Calu3 (cell line): ENCODE results near the gene ANKRD2. TPM values are rescaled to one million over a fixed set of nuclear protein-coding genes. Genes with fewer than 3 reads are reported as not detected.

Experiments used
- BruUV-seq: library from RNA; stranded (reverse); fragments of 400-500 nt; replicated peaks from 2 replicates; lab custom pipeline; 2021; lab: Mats Ljungman, UMichigan
- CTCF ChIA-PET: fragments of 300-600 bp; sonication (Branson Sonifier 250); formaldehyde crosslinking; loops from one replicate; lab custom pipeline; 2022; ENCODE audit warnings: antibody characterized with exemption; lab: Charles Lee
- DNase-seq: peaks from one replicate; pipeline ENCODE4 v3.0.0; 2022
- H3K27ac Mint-ChIP-seq: one replicate; pipeline ENCODE4 v1.8.0; 2022; ENCODE audit warnings: mixed read lengths; ENCODE audit not compliant: unreplicated experiment
- H3K27me3 Mint-ChIP-seq: one replicate; pipeline ENCODE4 v1.8.0; 2022; ENCODE audit warnings: mixed read lengths; ENCODE audit not compliant: unreplicated experiment
- H3K36me3 Mint-ChIP-seq: one replicate; pipeline ENCODE4 v1.8.0; 2022; ENCODE audit warnings: mild to moderate bottlenecking, moderate library complexity, mixed read lengths; ENCODE audit not compliant: insufficient read depth, unreplicated experiment
- H3K4me1 Mint-ChIP-seq: one replicate; pipeline ENCODE4 v1.8.0; 2022; ENCODE audit warnings: mild to moderate bottlenecking, low read depth, mixed read lengths; ENCODE audit not compliant: unreplicated experiment
- H3K4me3 Mint-ChIP-seq: one replicate; pipeline ENCODE4 v1.8.0; 2022; ENCODE audit warnings: mild to moderate bottlenecking, low read depth, moderate library complexity, mixed read lengths; ENCODE audit not compliant: unreplicated experiment
- H3K9me3 Mint-ChIP-seq: one replicate; pipeline ENCODE4 v1.8.0; 2022; ENCODE audit warnings: low read depth, mixed read lengths; ENCODE audit not compliant: unreplicated experiment
- intact Hi-C: fragments of 100-400 bp; cut with micrococcal nuclease; formaldehyde crosslinking; loops from one replicate; pipeline ENCODE4 v1.10.0; 2022; ENCODE audit not compliant: unreplicated experiment
- total RNA-seq: library from RNA; stranded (reverse); gene quantifications from 2 replicates; pipeline ENCODE4 v1.2.3, GENCODE V29; 2022
- TF ChIP-seq, protein P1 (sequence below): fragments of 200-600 bp; IDR thresholded peaks from one replicate; pipeline ENCODE4 v1.8.0; 2022; ENCODE audit warnings: antibody characterized with exemption; ENCODE audit not compliant: unreplicated experiment

The ANKRD2 gene
- total RNA-seq, 1 experiment from 2014 or later: 0.90 TPM

DNA sequence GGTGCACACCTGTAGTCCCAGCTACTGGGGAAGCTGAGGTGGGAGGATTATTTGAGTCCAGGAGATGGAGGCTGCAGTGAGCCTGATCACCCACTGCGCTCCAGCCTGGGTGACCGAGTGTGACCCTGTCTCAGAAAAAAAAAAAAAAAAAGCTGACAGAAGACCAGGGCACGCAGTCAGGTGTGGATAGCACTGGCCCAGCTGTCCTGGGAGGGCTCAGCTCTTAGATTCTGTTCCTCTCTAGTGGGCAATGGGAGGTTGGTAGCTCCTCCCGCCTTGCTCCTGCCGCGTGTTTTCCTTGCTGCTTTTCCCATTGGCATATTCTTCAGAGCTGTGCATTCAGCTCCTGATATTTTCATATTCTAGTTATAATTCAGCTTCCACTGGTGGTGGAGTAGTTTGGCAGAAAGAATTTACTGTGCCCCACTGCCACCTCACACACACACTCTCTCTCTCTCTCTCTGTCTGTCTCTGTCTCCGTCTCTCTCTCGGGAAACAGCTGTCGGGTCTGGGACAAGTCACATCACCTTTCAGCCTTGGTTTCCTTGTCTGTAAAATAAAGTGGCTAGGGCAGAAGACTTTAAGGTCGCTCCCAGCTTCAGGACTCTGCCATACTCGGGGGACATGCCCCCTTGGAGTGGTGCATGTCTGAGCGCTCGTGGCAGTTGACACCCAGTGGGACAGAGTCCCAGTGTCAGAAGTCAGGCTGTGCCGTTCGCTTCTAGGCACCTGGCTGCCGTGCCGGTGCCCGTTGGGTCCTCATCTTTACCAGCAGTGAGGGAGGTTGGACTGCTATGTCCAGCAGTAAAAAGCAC, 25.9 kb upstream of the ANKRD2 start:
- TF ChIP-seq, protein P1, sequence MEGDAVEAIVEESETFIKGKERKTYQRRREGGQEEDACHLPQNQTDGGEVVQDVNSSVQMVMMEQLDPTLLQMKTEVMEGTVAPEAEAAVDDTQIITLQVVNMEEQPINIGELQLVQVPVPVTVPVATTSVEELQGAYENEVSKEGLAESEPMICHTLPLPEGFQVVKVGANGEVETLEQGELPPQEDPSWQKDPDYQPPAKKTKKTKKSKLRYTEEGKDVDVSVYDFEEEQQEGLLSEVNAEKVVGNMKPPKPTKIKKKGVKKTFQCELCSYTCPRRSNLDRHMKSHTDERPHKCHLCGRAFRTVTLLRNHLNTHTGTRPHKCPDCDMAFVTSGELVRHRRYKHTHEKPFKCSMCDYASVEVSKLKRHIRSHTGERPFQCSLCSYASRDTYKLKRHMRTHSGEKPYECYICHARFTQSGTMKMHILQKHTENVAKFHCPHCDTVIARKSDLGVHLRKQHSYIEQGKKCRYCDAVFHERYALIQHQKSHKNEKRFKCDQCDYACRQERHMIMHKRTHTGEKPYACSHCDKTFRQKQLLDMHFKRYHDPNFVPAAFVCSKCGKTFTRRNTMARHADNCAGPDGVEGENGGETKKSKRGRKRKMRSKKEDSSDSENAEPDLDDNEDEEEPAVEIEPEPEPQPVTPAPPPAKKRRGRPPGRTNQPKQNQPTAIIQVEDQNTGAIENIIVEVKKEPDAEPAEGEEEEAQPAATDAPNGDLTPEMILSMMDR: no peak
- intact Hi-C loops: no loop called here
- Mint-ChIP-seq H3K27me3 (no peaks in the 10 kb centered on the region), H3K27ac (no peak overlapping the region), H3K4me3 (no peak overlapping the region), H3K4me1 (peaks cover 22% of the 10 kb centered on the region), H3K36me3 (peaks cover 10% of the 10 kb centered on the region), H3K9me3 (no peaks in the 10 kb centered on the region)
- no peak for DNase-seq
- CTCF ChIA-PET: interaction anchor here (0.7 to 1.5 kb wide), 3 partner anchors 12 to 36 kb away, joined by 3 read pairs; no protein-coding TSS in a partner anchor
- no TSS peak for BruUV-seq

DNA sequence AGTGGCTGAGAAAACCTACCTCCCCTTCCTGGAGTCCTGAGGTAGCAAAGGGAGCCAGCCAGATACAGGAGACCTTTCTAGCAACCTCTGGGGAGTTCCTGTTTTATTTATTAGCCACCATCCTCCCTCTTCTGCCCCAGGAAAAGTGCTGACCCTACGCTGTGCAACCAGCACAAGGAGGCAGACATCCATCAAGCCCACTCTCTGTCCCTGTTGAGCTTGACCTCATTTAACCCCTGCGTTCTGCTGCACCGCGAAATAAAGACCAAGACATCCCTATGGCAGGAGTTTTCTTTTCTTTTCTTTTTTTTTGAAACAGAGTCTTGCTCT, 25.3 kb upstream of the ANKRD2 start:
- CTCF ChIA-PET: no interaction called here
- no TSS peak for BruUV-seq
- intact Hi-C loops: no loop called here
- Mint-ChIP-seq H3K4me1 (peaks cover 16% of the 10 kb centered on the region), H3K27me3 (no peaks in the 10 kb centered on the region), H3K9me3 (no peaks in the 10 kb centered on the region), H3K27ac (no peak overlapping the region), H3K4me3 (no peak overlapping the region), H3K36me3 (peaks cover 10% of the 10 kb centered on the region)
- TF ChIP-seq, protein P1: no peak
- no peak for DNase-seq

DNA sequence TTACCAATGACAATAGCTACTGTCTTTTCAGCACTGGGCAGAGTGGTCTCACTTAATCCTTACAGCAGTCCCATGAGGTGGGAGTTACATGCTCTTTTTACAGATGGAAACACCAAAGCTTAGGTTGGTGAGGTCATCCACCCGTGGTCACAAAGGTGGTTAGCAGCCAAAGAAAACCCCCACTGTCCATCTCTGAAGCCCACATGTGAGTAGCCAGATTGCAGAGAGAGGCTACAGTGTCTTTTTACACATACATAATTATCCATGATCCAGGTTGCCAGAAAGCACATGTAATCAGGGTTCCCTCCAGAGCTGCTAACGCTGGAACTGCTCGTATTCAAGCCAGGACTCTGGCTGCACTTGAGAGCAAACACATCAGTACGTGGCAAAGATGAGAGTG, 24.6 kb upstream of the ANKRD2 start:
- intact Hi-C loops: no loop called here
- no peaks in the 10 kb centered on the region for H3K9me3 Mint-ChIP-seq
- CTCF ChIA-PET: interaction anchor here (0.6 kb wide), 1 partner anchor 9 kb away, joined by 3 read pairs; no protein-coding TSS in a partner anchor
- no peaks in the 10 kb centered on the region for H3K27me3 Mint-ChIP-seq
- peaks cover 5% of the 10 kb centered on the region for H3K36me3 Mint-ChIP-seq
- no peak for DNase-seq
- H3K4me3 Mint-ChIP-seq: no peak overlapping the region
- H3K4me1 Mint-ChIP-seq: peaks cover 9% of the 10 kb centered on the region
- no peak overlapping the region for H3K27ac Mint-ChIP-seq
- no TSS peak for BruUV-seq
- TF ChIP-seq, protein P1: no peak

DNA sequence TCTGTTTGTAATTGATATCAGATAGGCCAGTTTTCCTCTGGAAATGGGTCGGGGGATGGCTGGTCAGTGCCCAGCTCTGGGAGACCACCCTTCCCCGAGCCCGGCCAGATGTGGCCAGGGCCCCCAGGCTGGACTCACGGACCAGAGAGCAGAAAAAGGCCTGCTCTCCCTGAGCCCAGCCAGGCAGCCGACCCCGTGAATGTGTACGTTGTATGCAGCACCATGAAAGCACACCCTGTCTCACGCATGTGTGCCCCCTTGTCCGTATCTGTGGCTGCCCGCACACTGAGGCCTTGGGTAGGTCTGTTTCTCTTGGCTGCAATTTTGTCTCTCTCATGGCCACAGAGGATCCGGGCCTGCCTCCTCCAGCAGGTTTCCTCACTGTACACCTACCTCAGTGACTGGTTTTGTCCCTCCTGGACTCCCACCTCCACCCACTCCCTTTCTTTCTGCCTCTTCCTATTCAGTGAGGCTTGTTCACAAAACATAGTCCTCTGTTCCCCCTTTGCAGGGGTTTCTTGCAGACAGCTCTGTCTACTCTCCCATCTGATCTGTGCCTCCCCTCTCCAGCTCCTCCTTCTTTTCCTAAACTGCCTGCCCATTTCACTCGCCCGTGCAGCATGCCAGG, 23.6 kb upstream of the ANKRD2 start:
- Mint-ChIP-seq H3K9me3 (no peaks in the 10 kb centered on the region), H3K36me3 (no peaks in the 10 kb centered on the region), H3K27me3 (no peaks in the 10 kb centered on the region), H3K27ac (no peak overlapping the region), H3K4me1 (no peaks in the 10 kb centered on the region), H3K4me3 (no peak overlapping the region)
- DNase-seq: no peak
- intact Hi-C loops: no loop called here
- CTCF ChIA-PET: no interaction called here
- no TSS peak for BruUV-seq
- TF ChIP-seq, protein P1: no peak
